Measurements from ENCODE around the gene ADGRV1.

GRCh38 chr5:90570034-90570433, 11.4 kb downstream of the ADGRV1 start:
- TF ChIP-seq CTCF (IDR thresholded peaks at IDR 0.05) (no peak), POLR2A (IDR thresholded peaks at IDR 0.05) (no peak)

All from Peyer's patch (tissue), 4 donors.